Activated CD4-positive, alpha-beta memory T cell treated with anti-CD3 and anti-CD28 coated beads, Interleukin-2, amount 10 ng/mL, durations not matched to agents 7 days and 5 days (primary cell): ENCODE data around the gene DYNC2H1. TPM values are rescaled to one million over a fixed set of nuclear protein-coding genes. Genes with fewer than 3 reads are reported as not detected.
"Not testable (repeated sequence)": the region's sequence is repeated elsewhere in the genome, so short reads cannot be mapped to it uniquely, and the experiment has no call there.

Experiments used
- CTCF ChIA-PET: fragments of 350-600 bp; sonication (Branson Sonifier 250); formaldehyde crosslinking; loops from one replicate; lab custom pipeline; 2021; ENCODE audit warnings: antibody characterized with exemption, inconsistent platforms; lab: Charles Lee
- POLR2A ChIA-PET: fragments of 350-600 bp; sonication (Branson Sonifier 250); formaldehyde crosslinking; loops from one replicate; lab custom pipeline; 2021; ENCODE audit warnings: antibody characterized with exemption; lab: Charles Lee
- DNase-seq: peaks from one replicate; pipeline ENCODE4 v3.0.0-alpha.2; 2020
- H3K27ac Mint-ChIP-seq: one replicate; pipeline ENCODE4 v1.8.0; 2021; ENCODE audit warnings: mild to moderate bottlenecking, mixed read lengths
- H3K27me3 Mint-ChIP-seq: one replicate; pipeline ENCODE4 v1.8.0; 2021; ENCODE audit warnings: mixed read lengths
- H3K36me3 Mint-ChIP-seq: one replicate; pipeline ENCODE4 v1.8.0; 2021; ENCODE audit warnings: low read depth, mixed read lengths
- H3K4me1 Mint-ChIP-seq: one replicate; pipeline ENCODE4 v1.8.0; 2021; ENCODE audit warnings: mixed read lengths
- H3K4me3 Mint-ChIP-seq: one replicate; pipeline ENCODE4 v1.8.0; 2021; ENCODE audit warnings: mild to moderate bottlenecking, mixed read lengths
- H3K9me3 Mint-ChIP-seq: one replicate; pipeline ENCODE4 v1.8.0; 2021; ENCODE audit warnings: mixed read lengths
- total RNA-seq, 2 experiments: library from RNA; stranded (reverse); gene quantifications; one replicate each; pipeline ENCODE4 v1.2.3, GENCODE V29; 2021

DYNC2H1 gene
- total RNA-seq, 2 experiments from 2014 or later = 3.0 to 3.1 TPM

GRCh38 chr11:103367650-103368049, 258.4 kb downstream of the DYNC2H1 start:
- Mint-ChIP-seq H3K9me3 (no peaks in the 10 kb centered on the region), H3K36me3 (no peaks in the 10 kb centered on the region), H3K27me3 (no peaks in the 10 kb centered on the region), H3K27ac (no peak overlapping the region), H3K4me1 (no peaks in the 10 kb centered on the region), H3K4me3 (no peak overlapping the region)
- CTCF ChIA-PET = no interaction called here
- POLR2A ChIA-PET = no interaction called here
- DNase-seq = no peak

GRCh38 chr11:103368145-103368544, 258.9 kb downstream of the DYNC2H1 start:
- Mint-ChIP-seq H3K36me3 (no peaks in the 10 kb centered on the region), H3K4me1 (no peaks in the 10 kb centered on the region), H3K4me3 (no peak overlapping the region), H3K27ac (no peak overlapping the region), H3K27me3 (no peaks in the 10 kb centered on the region), H3K9me3 (no peaks in the 10 kb centered on the region)
- POLR2A ChIA-PET = no interaction called here
- DNase-seq = no peak
- CTCF ChIA-PET = no interaction called here

GRCh38 chr11:103370076-103370475, 260.9 kb downstream of the DYNC2H1 start:
- no peaks in the 10 kb centered on the region for H3K36me3 Mint-ChIP-seq
- ChIA-PET CTCF (no interaction called here), POLR2A (no interaction called here)
- peaks cover 5% of the 10 kb centered on the region for H3K9me3 Mint-ChIP-seq
- H3K27ac Mint-ChIP-seq = no peak overlapping the region
- no peaks in the 10 kb centered on the region for H3K4me1 Mint-ChIP-seq
- H3K27me3 Mint-ChIP-seq = no peaks in the 10 kb centered on the region
- DNase-seq = no peak
- no peak overlapping the region for H3K4me3 Mint-ChIP-seq

- DNase-seq = no peak
- H3K36me3 Mint-ChIP-seq = no peaks in the 10 kb centered on the region
- H3K27ac Mint-ChIP-seq = no peak overlapping the region
- H3K4me3 Mint-ChIP-seq = no peak overlapping the region
- POLR2A ChIA-PET = no interaction called here
- H3K4me1 Mint-ChIP-seq = no peaks in the 10 kb centered on the region
- CTCF ChIA-PET = no interaction called here
- no peaks in the 10 kb centered on the region for H3K27me3 Mint-ChIP-seq
- H3K9me3 Mint-ChIP-seq = peaks cover 11% of the 10 kb centered on the region
Measured at GRCh38 chr11:103372906-103373305, 263.7 kb downstream of the DYNC2H1 start.

- H3K9me3 Mint-ChIP-seq = peaks cover 13% of the 10 kb centered on the region
- H3K4me3 Mint-ChIP-seq, H3K27ac Mint-ChIP-seq, H3K36me3 Mint-ChIP-seq, H3K27me3 Mint-ChIP-seq, H3K4me1 Mint-ChIP-seq, POLR2A ChIA-PET, DNase-seq, CTCF ChIA-PET: not testable (repeated sequence)
Measured at GRCh38 chr11:103374227-103374626, 265.0 kb downstream of the DYNC2H1 start.

GRCh38 chr11:103378931-103379330, 269.7 kb downstream of the DYNC2H1 start:
- CTCF ChIA-PET = no interaction called here
- DNase-seq = no peak
- Mint-ChIP-seq H3K27me3 (no peaks in the 10 kb centered on the region), H3K4me1 (no peaks in the 10 kb centered on the region), H3K27ac (no peak overlapping the region), H3K36me3 (no peaks in the 10 kb centered on the region), H3K9me3 (peaks cover 13% of the 10 kb centered on the region), H3K4me3 (no peak overlapping the region)
- POLR2A ChIA-PET = no interaction called here

- peaks cover 4% of the 10 kb centered on the region for H3K4me1 Mint-ChIP-seq
- H3K27ac Mint-ChIP-seq = no peak overlapping the region
- ChIA-PET POLR2A (no interaction called here), CTCF (no interaction called here)
- no peak overlapping the region for H3K4me3 Mint-ChIP-seq
- no peaks in the 10 kb centered on the region for H3K36me3 Mint-ChIP-seq
- peaks cover 8% of the 10 kb centered on the region for H3K9me3 Mint-ChIP-seq
- no peaks in the 10 kb centered on the region for H3K27me3 Mint-ChIP-seq
- no peak for DNase-seq
Measured at GRCh38 chr11:103380031-103380430, 270.8 kb downstream of the DYNC2H1 start.

- Mint-ChIP-seq H3K27ac (no peak overlapping the region), H3K9me3 (no peaks in the 10 kb centered on the region), H3K4me3 (no peak overlapping the region), H3K36me3 (no peaks in the 10 kb centered on the region), H3K4me1 (peaks cover 4% of the 10 kb centered on the region), H3K27me3 (no peaks in the 10 kb centered on the region)
- POLR2A ChIA-PET = no interaction called here
- CTCF ChIA-PET = no interaction called here
- DNase-seq = no peak
Measured at GRCh38 chr11:103384652-103385051, 275.4 kb downstream of the DYNC2H1 start.

GRCh38 chr11:103395612-103396011, 286.4 kb downstream of the DYNC2H1 start:
- ChIA-PET POLR2A (no interaction called here), CTCF (no interaction called here)
- no peak overlapping the region for H3K27ac Mint-ChIP-seq
- H3K36me3 Mint-ChIP-seq = no peaks in the 10 kb centered on the region
- H3K9me3 Mint-ChIP-seq = peaks cover 2% of the 10 kb centered on the region
- DNase-seq = no peak
- no peaks in the 10 kb centered on the region for H3K27me3 Mint-ChIP-seq
- no peaks in the 10 kb centered on the region for H3K4me1 Mint-ChIP-seq
- no peak overlapping the region for H3K4me3 Mint-ChIP-seq

- peaks cover 1% of the 10 kb centered on the region for H3K9me3 Mint-ChIP-seq
- DNase-seq = no peak
- POLR2A ChIA-PET = no interaction called here
- H3K36me3 Mint-ChIP-seq = no peaks in the 10 kb centered on the region
- no peaks in the 10 kb centered on the region for H3K4me1 Mint-ChIP-seq
- no peak overlapping the region for H3K4me3 Mint-ChIP-seq
- CTCF ChIA-PET = no interaction called here
- H3K27ac Mint-ChIP-seq = no peak overlapping the region
- no peaks in the 10 kb centered on the region for H3K27me3 Mint-ChIP-seq
Measured at GRCh38 chr11:103396237-103396636, 287.0 kb downstream of the DYNC2H1 start.

- POLR2A ChIA-PET = no interaction called here
- CTCF ChIA-PET = no interaction called here
- no peak overlapping the region for H3K4me3 Mint-ChIP-seq
- peaks cover 2% of the 10 kb centered on the region for H3K9me3 Mint-ChIP-seq
- no peaks in the 10 kb centered on the region for H3K27me3 Mint-ChIP-seq
- DNase-seq = no peak
- no peak overlapping the region for H3K27ac Mint-ChIP-seq
- no peaks in the 10 kb centered on the region for H3K36me3 Mint-ChIP-seq
- no peaks in the 10 kb centered on the region for H3K4me1 Mint-ChIP-seq
Measured at GRCh38 chr11:103397369-103397768, 288.1 kb downstream of the DYNC2H1 start.

- Mint-ChIP-seq H3K4me3 (no peak overlapping the region), H3K36me3 (no peaks in the 10 kb centered on the region), H3K4me1 (no peaks in the 10 kb centered on the region), H3K9me3 (peaks cover 2% of the 10 kb centered on the region), H3K27me3 (no peaks in the 10 kb centered on the region), H3K27ac (no peak overlapping the region)
- ChIA-PET POLR2A (no interaction called here), CTCF (no interaction called here)
- no peak for DNase-seq
Measured at GRCh38 chr11:103398829-103399228, 289.6 kb downstream of the DYNC2H1 start.

GRCh38 chr11:103406357-103406756, 297.1 kb downstream of the DYNC2H1 start:
- Mint-ChIP-seq H3K27me3 (no peaks in the 10 kb centered on the region), H3K27ac (no peak overlapping the region), H3K4me3 (no peak overlapping the region), H3K4me1 (no peaks in the 10 kb centered on the region), H3K9me3 (no peaks in the 10 kb centered on the region), H3K36me3 (no peaks in the 10 kb centered on the region)
- CTCF ChIA-PET = no interaction called here
- POLR2A ChIA-PET = no interaction called here
- DNase-seq = no peak

- no peak for DNase-seq
- Mint-ChIP-seq H3K27ac (no peak overlapping the region), H3K9me3 (no peaks in the 10 kb centered on the region), H3K4me1 (no peaks in the 10 kb centered on the region), H3K4me3 (no peak overlapping the region), H3K36me3 (no peaks in the 10 kb centered on the region), H3K27me3 (no peaks in the 10 kb centered on the region)
- POLR2A ChIA-PET = no interaction called here
- CTCF ChIA-PET = interaction anchor here (0.6 kb wide), 1 partner anchor 205 kb away, joined by 3 read pairs; no protein-coding TSS in a partner anchor
Measured at GRCh38 chr11:103407641-103408040, 298.4 kb downstream of the DYNC2H1 start.
